Esophagus muscularis mucosa (tissue), 4 donors: ENCODE measurements around the gene MAP3K9. TPM values are rescaled to one million over a fixed set of nuclear protein-coding genes. Genes with fewer than 3 reads are reported as not detected.

Source experiments
- DNase-seq: peaks from one replicate; pipeline ENCODE4 v3.0.0-alpha.2; 2017; ENCODE audit errors: extremely low spot score
- H3K27ac ChIP-seq, 4 donors: fragments of 200-600 bp; sonication (generic); replicated peaks in 1 of 4; 1 replicate in 3 of 4; 2 replicates in 1 of 4; pipeline ENCODE4 v1.5.1; 2016 to 2019; ENCODE audit warnings: mild to moderate bottlenecking in 1 of 4
- H3K27me3 ChIP-seq, 4 donors: fragments of 200-600 bp; sonication (generic); one replicate each; pipeline versions ENCODE4 v1.5.1 to v1.6.0; 2016 to 2019
- H3K36me3 ChIP-seq, 4 donors: fragments of 200-600 bp; sonication (generic); one replicate each; pipeline ENCODE4 v1.5.1; 2016 to 2019
- H3K4me1 ChIP-seq, 4 donors: fragments of 200-600 bp; sonication (generic); one replicate each; pipeline ENCODE4 v1.5.1; 2016 to 2019
- H3K4me3 ChIP-seq, 4 donors: fragments of 200-600 bp; sonication (generic); 1 replicate in 2 of 4; 2 replicates in 2 of 4; pipeline ENCODE4 v1.5.1; 2016 to 2019; ENCODE audit warnings: mild to moderate bottlenecking in 4 of 4, moderate library complexity in 1 of 4
- H3K9me3 ChIP-seq, 4 donors: fragments of 200-600 bp; sonication (generic); 1 replicate in 3 of 4; 2 replicates in 1 of 4; pipeline ENCODE4 v1.5.1; 2016 to 2019
- CTCF ChIP-seq, 3 experiments: fragments of 200-600 bp in 2 of 3; fragments of 450-650 bp in 1 of 3; sonication (generic) in 2 of 3; IDR thresholded peaks; one replicate each; pipeline ENCODE4 v1.5.1; 2017 to 2019; ENCODE audit warnings: antibody characterized with exemption in 3 of 3, mild to moderate bottlenecking in 2 of 3, moderate library complexity in 1 of 3
- EP300 ChIP-seq: sonication (generic); formaldehyde crosslinking; IDR thresholded peaks from one replicate; pipeline ENCODE4 v1.6.1; 2017; ENCODE audit warnings: antibody characterized with exemption
- POLR2A ChIP-seq: fragments of 450-650 bp; IDR thresholded peaks from one replicate; pipeline ENCODE4 v1.6.1; 2017; ENCODE audit warnings: antibody characterized with exemption, moderate library complexity, mild to moderate bottlenecking, low read depth
- POLR2AphosphoS5 ChIP-seq, 2 donors: sonication (generic); formaldehyde crosslinking; IDR thresholded peaks; one replicate each; pipeline ENCODE4 v1.6.1; 2017; ENCODE audit warnings: antibody characterized with exemption in 2 of 2
- WGBS: methylation state at CpG from one replicate; pipeline ENCODE4 v1.1.5; 2018; 5-methylcytosine and 5-hydroxymethylcytosine counted together
- intact Hi-C: fragments of 100-400 bp; cut with DNase I; formaldehyde crosslinking; loops from one replicate; pipeline ENCODE4 v1.15.1; 2023
- total RNA-seq, 4 donors: library from RNA; depleted of rRNA; stranded (reverse); fragments of >200 nt; gene quantifications; one replicate each; pipeline versions ENCODE4 v1.1.0 to v1.2.1, GENCODE V29; 2016

The MAP3K9 gene
- total RNA-seq, 4 donors from 2014 or later = 0.83 to 3.3 (median 1.8) TPM

- no peak for DNase-seq
- TF ChIP-seq POLR2AphosphoS5 (IDR thresholded peaks at IDR 0.05) = peak in 1 of 2 donors; percentile 9
- no peak for TF ChIP-seq POLR2A
- TF ChIP-seq EP300 = no peak
- no peak for TF ChIP-seq CTCF (IDR thresholded peaks at IDR 0.05)
- Histone ChIP-seq H3K4me3 (peak overlapping the region; percentile 58 to 76 (median 68)), H3K9me3 (no peaks in the 10 kb centered on the region), H3K36me3 (no peaks in the 10 kb centered on the region), H3K27me3 (peaks cover 0 to 29% (median 0%) of the 10 kb centered on the region in 4 donors), H3K4me1 (peaks cover 15 to 26% (median 20%) of the 10 kb centered on the region in 4 donors), H3K27ac (peak overlapping the region in 1 of 4 donors; percentile 40)
- 6% methylated on average over 25 of the region's 26 CpGs for WGBS
- intact Hi-C loops = loop anchor here (5.0 kb wide), 2 partner anchors 150 to 220 kb away; partner anchors contain the start of gene MED6
Observed at GRCh38 chr14:70822530-70823185, 13.3 kb upstream of the MAP3K9 start.

- H3K27ac ChIP-seq = peak overlapping the region in 3 of 4 donors; percentile 32 to 40 (median 39)
- TF ChIP-seq CTCF (IDR thresholded peaks at IDR 0.05) (no peak), POLR2AphosphoS5 (IDR thresholded peaks at IDR 0.05) (peak; percentile 52 to 57), EP300 (no peak), POLR2A (no peak)
- H3K4me3 ChIP-seq = peak overlapping the region; percentile 58 to 76 (median 68)
- peaks cover 0 to 29% (median 0%) of the 10 kb centered on the region in 4 donors for H3K27me3 ChIP-seq
- no peaks in the 10 kb centered on the region for H3K9me3 ChIP-seq
- peaks cover 15 to 32% (median 25%) of the 10 kb centered on the region in 4 donors for H3K4me1 ChIP-seq
- WGBS = 3% methylated on average over 56 of the region's 77 CpGs
- no peak for DNase-seq
- intact Hi-C loops = loop anchor here (5.0 kb wide), 2 partner anchors 150 to 220 kb away; partner anchors contain the start of gene MED6
- no peaks in the 10 kb centered on the region for H3K36me3 ChIP-seq
Observed at GRCh38 chr14:70821584-70822529, 12.5 kb upstream of the MAP3K9 start.

- peaks cover 0 to 25% (median 0%) of the 10 kb centered on the region in 4 donors for H3K27me3 ChIP-seq
- intact Hi-C loops = loop anchor here (10.0 kb wide), 1 partner anchor 452 kb away; no protein-coding TSS in a partner anchor
Observed at GRCh38 chr14:70816525-70816924, 7.2 kb upstream of the MAP3K9 start.

GRCh38 chr14:70814466-70814865, 5.2 kb upstream of the MAP3K9 start:
- Histone ChIP-seq H3K9me3 (no peaks in the 10 kb centered on the region), H3K27ac (no peak overlapping the region), H3K4me3 (no peak overlapping the region), H3K4me1 (peaks cover 6 to 18% (median 14%) of the 10 kb centered on the region in 4 donors), H3K36me3 (no peaks in the 10 kb centered on the region), H3K27me3 (peaks cover 0 to 14% (median 0%) of the 10 kb centered on the region in 4 donors)
- DNase-seq = no peak
- 63% methylated on average over 1 of the region's 1 CpG for WGBS
- TF ChIP-seq POLR2A = no peak
- no peak for TF ChIP-seq CTCF (IDR thresholded peaks at IDR 0.05)
- TF ChIP-seq EP300 = no peak
- TF ChIP-seq POLR2AphosphoS5 (IDR thresholded peaks at IDR 0.05) = no peak
- intact Hi-C loops = loop anchor here (5.0 to 10.0 kb wide), 2 partner anchors 97 to 450 kb away; no protein-coding TSS in a partner anchor

More at GRCh38 chr14:70816525-70816924, 7.2 kb upstream of the MAP3K9 start:
- DNase-seq = no peak
- no peak overlapping the region for H3K4me3 ChIP-seq
- 85% methylated on average over 8 of the region's 8 CpGs for WGBS
- H3K27ac ChIP-seq = no peak overlapping the region
- no peaks in the 10 kb centered on the region for H3K36me3 ChIP-seq
- TF ChIP-seq POLR2AphosphoS5 (IDR thresholded peaks at IDR 0.05) = no peak
- no peak for TF ChIP-seq CTCF (IDR thresholded peaks at IDR 0.05)
- H3K9me3 ChIP-seq = no peaks in the 10 kb centered on the region
- H3K4me1 ChIP-seq = peaks cover 6 to 18% (median 11%) of the 10 kb centered on the region in 4 donors
